Ureter (tissue), 1 donor: ENCODE data around the gene ATG2B. TPM values are rescaled to one million over a fixed set of nuclear protein-coding genes. Genes with fewer than 3 reads are reported as not detected.
A peak's percentile ranks its signal among the peaks of the same experiment; 100 is the strongest.
"Not testable (repeated sequence)": the region's sequence is repeated elsewhere in the genome, so short reads cannot be mapped to it uniquely, and the experiment has no call there.

Experiments
- DNase-seq: peaks from one replicate; pipeline ENCODE4 v3.0.0-alpha.2; 2020; ENCODE audit warnings: low spot score
- total RNA-seq: library from RNA; stranded (reverse); gene quantifications from one replicate; pipeline ENCODE4 v1.2.4, GENCODE V29; 2023
- donor health status: DM: yes; HTN: yes; CAD: no.

Gene ATG2B
- total RNA-seq, 1 donor from 2014 or later = 35.8 TPM

GRCh38 chr14:96380735-96381134, 17.6 kb upstream of the ATG2B start:
- no peak for DNase-seq

GRCh38 chr14:96376093-96376492, 13.0 kb upstream of the ATG2B start:
- DNase-seq = no peak

- no peak for DNase-seq
Observed at GRCh38 chr14:96373538-96373937, 10.4 kb upstream of the ATG2B start.

GRCh38 chr14:96370528-96370927, 7.4 kb upstream of the ATG2B start:
- DNase-seq = no peak

- DNase-seq = no peak
Observed at GRCh38 chr14:96368534-96368933, 5.4 kb upstream of the ATG2B start.

- no peak for DNase-seq
Observed at GRCh38 chr14:96364962-96365361, 1.8 kb upstream of the ATG2B start.

GRCh38 chr14:96363751-96364336, 703 bp upstream of the ATG2B start:
- DNase-seq = peak; percentile 52

- DNase-seq = peak; percentile 57
Observed at GRCh38 chr14:96362071-96362964, 823 bp downstream of the ATG2B start.

GRCh38 chr14:96359959-96360358, 3.2 kb downstream of the ATG2B start:
- no peak for DNase-seq

GRCh38 chr14:96357216-96357615, 5.9 kb downstream of the ATG2B start:
- DNase-seq = no peak

GRCh38 chr14:96354246-96354645, 8.9 kb downstream of the ATG2B start:
- DNase-seq = no peak

GRCh38 chr14:96352708-96353107, 10.4 kb downstream of the ATG2B start:
- DNase-seq = no peak

- DNase-seq = no peak
Observed at GRCh38 chr14:96351986-96352385, 11.2 kb downstream of the ATG2B start.

- DNase-seq = no peak
Observed at GRCh38 chr14:96349286-96350075, 13.7 kb downstream of the ATG2B start.

GRCh38 chr14:96347957-96348356, 15.2 kb downstream of the ATG2B start:
- not testable (repeated sequence) for DNase-seq

- DNase-seq = no peak
Observed at GRCh38 chr14:96345669-96346068, 17.5 kb downstream of the ATG2B start.

GRCh38 chr14:96341323-96341722, 21.8 kb downstream of the ATG2B start:
- DNase-seq = no peak

- no peak for DNase-seq
Observed at GRCh38 chr14:96338551-96338950, 24.6 kb downstream of the ATG2B start.

- DNase-seq = no peak
Observed at GRCh38 chr14:96324219-96324618, 38.9 kb downstream of the ATG2B start.

- no peak for DNase-seq
Observed at GRCh38 chr14:96320605-96321004, 42.5 kb downstream of the ATG2B start.

- DNase-seq = no peak
Observed at GRCh38 chr14:96318836-96319235, 44.3 kb downstream of the ATG2B start.

GRCh38 chr14:96316087-96316486, 47.1 kb downstream of the ATG2B start:
- DNase-seq = no peak
